Measurements from ENCODE around the gene ZNF335. TPM values are rescaled to one million over a fixed set of nuclear protein-coding genes. Genes with fewer than 3 reads are reported as not detected.

The ZNF335 gene
- total and polyA plus RNA-seq, 2 of the 13 experiments (the other 11 are each of a cell fraction or from before 2014, with no cell fraction given) = 9.7 to 13.7 TPM

GRCh38 chr20:45971675-45972499 is at the start of gene ZNF335 (continued):
- TF ChIP-seq ZNF639 (CRISPR knock-in tag; conservative IDR thresholded peaks at IDR 0.05) (peak; percentile 94), MYPOP (CRISPR knock-in tag; IDR thresholded peaks at IDR 0.05) (peak; percentile 55; the same call in 1 of the 2 replicates), ZNF225 (CRISPR knock-in tag; IDR thresholded peaks at IDR 0.05) (peak; percentile 74), PITX1 (CRISPR knock-in tag; IDR thresholded peaks at IDR 0.05) (no peak; the same call in none of the 2 replicates), HNRNPK (IDR thresholded peaks at IDR 0.05; ENCODE audit: low read depth, low read length, poor library complexity, severe bottlenecking) (peak; percentile 50), TRAFD1 (CRISPR knock-in tag; IDR thresholded peaks at IDR 0.05; ENCODE audit: borderline replicate concordance) (peak; percentile 93; the same call in 1 of the 2 replicates), MYC (CRISPR knock-in tag; IDR thresholded peaks at IDR 0.05; ENCODE audit: borderline replicate concordance) (peak; percentile 86), SOX5 (CRISPR knock-in tag; IDR thresholded peaks at IDR 0.05; ENCODE audit: borderline replicate concordance) (peak; percentile 49; the same call in 1 of the 2 replicates), GATA4 (IDR thresholded peaks at IDR 0.05; ENCODE audit: borderline replicate concordance, low read depth) (peak; percentile 65), ZBTB39 (CRISPR knock-in tag; IDR thresholded peaks at IDR 0.05) (peak; percentile 78; the same call in 1 of the 2 replicates), ZNF704 (CRISPR knock-in tag; IDR thresholded peaks at IDR 0.05; ENCODE audit: borderline replicate concordance) (peak; percentile 51), PHF5A (CRISPR knock-in tag; IDR thresholded peaks at IDR 0.05; ENCODE audit: low read depth, unreplicated experiment) (peak; percentile 92), AKAP8 (CRISPR knock-in tag; IDR thresholded peaks at IDR 0.05) (no peak; the same call in 1 of the 2 replicates), GTF2F1 (IDR thresholded peaks at IDR 0.05; ENCODE audit: low read length) (0 out of 2 replicates have a peak, but pooled peaks have one; percentile 12), ZBTB25 (CRISPR knock-in tag; IDR thresholded peaks at IDR 0.05) (peak; percentile 93), TFDP1 (CRISPR knock-in tag; IDR thresholded peaks at IDR 0.05; ENCODE audit: borderline replicate concordance) (peak; percentile 63; the same call in 1 of the 2 replicates), KMT2A (CRISPR knock-in tag; IDR thresholded peaks at IDR 0.05) (peak; percentile 87), ZMYM4 (CRISPR knock-in tag; IDR thresholded peaks at IDR 0.05) (peak; percentile 90)

Data from HepG2 (cell line).